Left renal cortex interstitium (tissue), 4 donors: ENCODE data around the gene TAF3. TPM values are rescaled to one million over a fixed set of nuclear protein-coding genes. Genes with fewer than 3 reads are reported as not detected.

Source experiments
- DNase-seq, 4 donors: peaks; one replicate each; pipeline ENCODE4 v3.0.0-alpha.2; 2013; ENCODE audit warnings: low read depth in 4 of 4, low spot score in 2 of 4, missing footprints in 1 of 4
- polyA plus RNA-seq, 4 donors: library from polyadenylated mRNA; unstranded; fragments of 120-200 nt; gene quantifications; one replicate each; pipeline ENCODE4 v1.2.1, GENCODE V29; 2013; ENCODE audit not compliant: insufficient read length in 4 of 4

Gene TAF3
- polyA plus RNA-seq, 4 donors = 11.2 to 12.2 (median 11.4) TPM

DNA sequence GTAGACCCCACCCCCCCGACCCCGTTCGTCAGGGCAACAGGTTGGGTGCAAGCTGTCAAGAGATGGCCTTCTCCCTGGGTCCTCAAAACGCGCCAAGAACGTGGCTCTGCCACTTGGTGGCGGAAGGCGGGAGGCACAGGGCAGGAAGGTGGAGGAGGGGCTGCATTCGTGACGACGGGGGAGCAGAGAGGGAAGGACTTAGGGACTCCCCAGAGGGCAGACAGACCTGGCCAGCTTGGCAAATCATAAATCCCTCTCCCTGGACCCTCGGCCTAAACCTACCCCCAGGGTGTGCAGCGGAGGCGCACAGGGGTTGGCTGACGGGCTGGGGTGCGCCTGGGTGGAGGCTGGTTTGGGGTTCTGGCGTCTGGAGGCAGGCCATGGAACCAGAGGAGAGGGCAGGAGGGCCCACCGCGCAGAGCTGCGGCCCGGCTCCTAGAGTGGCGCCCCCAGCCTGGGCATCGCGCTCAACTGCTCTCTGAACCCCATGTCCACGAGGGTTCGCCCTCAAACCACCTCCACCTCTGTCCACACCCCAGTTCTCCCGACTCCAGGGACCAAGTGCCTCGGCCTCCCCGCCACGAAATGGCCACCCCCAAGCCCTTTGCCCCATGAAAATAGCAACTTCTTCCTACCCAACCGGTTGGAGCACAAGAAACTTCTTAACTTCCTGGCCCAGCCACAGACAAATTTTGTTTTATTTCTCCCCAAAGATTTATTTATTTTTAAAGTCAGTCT, 225.4 kb downstream of the TAF3 start:
- no peak for DNase-seq

DNA sequence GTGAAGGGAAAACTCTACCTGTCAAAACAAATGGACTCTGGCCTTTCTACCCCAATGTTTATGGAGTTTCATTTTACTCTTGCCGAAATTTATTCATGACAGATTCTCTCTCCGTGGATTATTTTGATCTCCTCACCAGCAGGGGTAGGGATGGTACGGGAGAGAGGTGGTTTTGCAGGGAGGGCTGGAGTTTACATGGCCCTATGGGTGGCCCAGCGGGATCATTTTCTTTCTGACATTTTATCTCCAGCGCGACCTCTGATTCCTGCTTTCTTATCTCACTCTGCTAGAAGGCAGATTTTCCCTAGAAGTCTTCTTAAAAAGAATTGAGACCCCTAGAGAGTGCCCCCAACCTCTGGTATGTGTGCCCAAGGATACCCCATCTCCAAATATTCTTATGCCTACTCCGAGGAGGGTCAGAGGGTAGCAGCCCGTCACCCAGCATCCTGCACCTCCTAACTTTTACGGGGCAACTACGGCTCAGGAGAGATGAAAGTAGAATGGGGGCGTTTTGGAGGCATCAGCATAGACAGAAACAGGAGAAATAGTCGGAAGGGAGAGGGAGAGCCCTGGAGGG, 226.1 kb downstream of the TAF3 start:
- no peak for DNase-seq

GRCh38 chr10:8044908-8045725, 226.8 kb downstream of the TAF3 start:
- no peak for DNase-seq

DNA sequence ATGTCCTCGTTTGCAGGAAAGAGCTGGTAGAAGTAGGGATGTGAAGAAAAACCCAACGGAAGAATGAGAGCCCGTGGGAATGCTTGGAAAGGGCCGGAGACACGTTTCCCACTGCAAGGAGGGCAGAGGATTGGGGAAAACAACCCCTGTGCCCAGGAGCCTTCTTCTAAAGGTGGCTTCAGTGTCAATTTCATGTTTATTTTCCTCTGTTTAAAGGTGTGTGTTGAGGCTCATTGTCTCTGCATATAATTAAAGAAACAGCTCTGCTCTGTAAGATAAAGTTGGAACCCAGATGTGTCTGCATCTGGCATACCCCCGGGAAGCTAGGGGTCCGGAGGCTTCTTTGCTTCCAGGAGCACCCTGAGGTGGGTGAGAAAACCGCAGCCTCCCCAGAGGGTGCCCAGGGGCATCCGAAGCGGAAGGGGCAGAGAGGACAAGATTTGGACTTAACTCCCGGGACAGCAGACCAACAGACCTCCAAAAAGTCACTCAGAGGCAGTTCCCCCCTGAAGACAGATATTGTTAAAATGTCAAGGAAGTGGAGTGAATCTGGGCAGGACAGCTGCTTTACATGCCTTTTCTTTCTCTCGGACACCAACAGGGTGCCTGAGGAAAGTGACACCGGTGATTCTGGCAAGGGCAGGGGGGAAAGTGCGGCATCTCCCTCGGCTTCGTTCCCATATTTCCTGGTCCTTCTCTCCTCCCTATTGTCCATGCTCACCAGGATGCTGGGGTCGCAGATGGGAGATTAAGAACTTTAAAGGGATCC, 227.6 kb downstream of the TAF3 start:
- DNase-seq = no peak

DNA sequence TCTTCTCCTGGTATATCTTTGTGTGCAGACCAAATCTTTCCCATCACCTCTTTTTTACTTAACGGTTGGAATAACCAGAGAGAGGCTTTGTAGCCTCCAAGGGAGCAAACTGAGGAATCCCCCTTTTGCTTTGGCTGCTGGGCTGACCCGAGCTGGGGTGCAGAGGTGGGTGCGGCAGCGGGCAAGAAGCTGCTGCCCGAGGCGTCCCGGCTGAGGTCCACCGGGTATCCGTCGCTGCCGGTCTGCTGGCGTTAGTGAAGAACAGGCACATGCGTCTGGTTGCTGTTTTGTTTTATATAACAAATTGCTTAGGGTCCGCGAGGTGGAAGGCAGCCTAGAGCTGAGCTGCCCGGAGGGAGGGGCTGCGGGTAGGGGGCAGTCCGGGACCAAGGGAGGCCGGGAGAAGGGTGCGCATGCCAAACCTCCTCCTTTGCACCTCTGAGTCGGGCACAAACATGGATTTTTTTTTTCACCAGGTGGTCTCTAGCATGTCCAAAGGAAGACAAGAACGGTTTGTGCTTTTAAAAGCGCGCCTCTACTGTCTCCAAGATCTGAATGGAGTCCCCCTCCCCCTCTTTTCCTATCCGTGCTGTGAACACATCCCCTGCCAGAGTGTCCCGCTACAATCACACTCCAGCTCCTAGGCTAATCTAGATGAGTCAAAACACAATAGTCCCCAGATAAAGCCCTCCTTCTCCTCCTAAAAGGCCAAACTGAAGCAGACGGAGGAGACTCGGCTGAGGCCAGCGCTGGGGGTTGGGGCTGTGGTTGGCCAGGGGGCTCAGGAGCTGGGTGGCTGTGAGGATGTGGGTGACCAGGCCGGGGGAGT, 229.4 kb downstream of the TAF3 start:
- no peak for DNase-seq

- no peak for DNase-seq
Measured at GRCh38 chr10:8048281-8049008, 230.1 kb downstream of the TAF3 start.

GRCh38 chr10:8049045-8049864, 230.9 kb downstream of the TAF3 start:
- no peak for DNase-seq

DNA sequence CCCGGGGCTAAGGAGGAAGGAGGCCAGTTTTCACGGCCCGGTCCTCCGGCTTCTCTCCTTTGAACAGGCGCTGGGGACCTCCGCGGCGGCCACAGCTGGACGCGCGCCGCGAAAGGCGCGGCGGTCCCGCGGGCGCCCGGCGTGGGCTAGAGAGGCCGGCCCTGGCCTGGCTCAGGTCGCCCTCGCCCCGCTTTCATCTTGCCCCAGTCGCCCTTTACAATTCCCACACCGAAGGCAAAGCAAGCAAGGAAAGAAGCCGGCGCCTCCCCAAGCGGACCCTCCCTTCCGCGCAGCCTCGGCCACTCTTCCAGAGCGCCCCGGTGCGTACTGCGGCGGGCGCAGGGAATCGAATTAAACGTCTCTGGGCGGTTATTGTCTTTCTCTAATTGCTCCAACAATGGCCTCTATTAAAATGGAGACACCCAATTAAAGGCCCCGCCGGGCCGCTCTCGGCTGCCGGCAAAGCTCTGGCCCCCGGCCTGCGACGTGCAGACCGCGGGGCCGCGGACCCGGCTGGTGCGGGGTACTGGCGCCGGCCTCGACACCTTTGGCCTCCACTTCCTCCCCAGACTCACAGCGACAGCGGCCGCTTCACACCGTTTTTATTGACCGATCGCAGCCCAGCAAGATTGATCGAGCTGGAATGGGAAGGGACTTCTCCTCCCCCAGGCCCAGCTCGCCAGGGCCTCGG, 231.7 kb downstream of the TAF3 start:
- no peak for DNase-seq

DNA sequence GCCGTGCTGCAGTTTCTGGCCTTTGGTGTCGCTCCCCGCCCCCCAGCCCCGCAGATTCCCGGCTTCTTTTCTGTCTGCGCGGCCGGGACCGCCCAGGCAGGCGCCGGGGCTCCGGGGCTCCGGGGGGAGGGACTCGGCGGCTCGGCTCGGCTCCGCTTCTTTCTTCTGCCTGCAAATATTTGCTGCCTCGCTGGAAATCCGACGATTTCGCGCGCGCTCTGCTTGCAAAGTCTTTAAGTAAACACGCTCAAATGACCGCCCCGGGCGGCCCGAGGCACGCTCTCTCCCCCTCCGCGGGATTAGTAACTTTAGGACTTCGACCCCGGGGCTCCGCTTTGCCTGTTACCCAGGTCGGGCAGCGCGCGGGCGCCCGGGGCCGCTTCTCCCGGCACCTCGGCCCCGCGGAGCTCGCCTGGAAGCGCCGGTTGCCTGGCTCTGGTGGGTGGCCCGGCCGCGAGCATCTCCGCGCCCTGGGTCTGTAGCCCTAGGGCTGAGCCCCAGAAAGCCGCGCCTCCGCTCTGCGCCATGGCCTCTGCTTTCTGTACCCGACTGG, 232.3 kb downstream of the TAF3 start:
- no peak for DNase-seq

- no peak for DNase-seq
Measured at GRCh38 chr10:8051109-8051821, 233.0 kb downstream of the TAF3 start.

DNA sequence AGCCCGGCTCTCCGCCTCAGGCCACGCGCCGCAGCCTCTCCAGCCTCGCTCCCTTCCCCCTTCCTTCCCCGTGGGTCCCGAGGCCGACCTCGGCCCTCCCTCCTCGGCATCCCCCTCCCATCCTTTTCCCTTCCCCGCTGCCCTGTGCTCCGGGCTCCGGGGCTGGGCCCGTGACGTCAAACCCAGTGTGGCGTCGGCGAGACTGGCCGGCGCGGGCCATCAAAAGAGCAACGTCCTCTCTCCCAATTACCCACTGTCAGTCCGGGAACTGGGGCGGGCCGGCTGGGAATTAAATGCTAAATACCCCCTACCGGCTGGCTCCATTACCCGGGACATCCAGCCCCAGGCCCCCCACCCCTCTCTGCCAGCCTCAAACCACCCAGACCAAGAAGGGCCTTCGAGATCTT, 233.5 kb downstream of the TAF3 start:
- no peak for DNase-seq

- no peak for DNase-seq
Measured at GRCh38 chr10:8052341-8052955, 234.1 kb downstream of the TAF3 start.

- no peak for DNase-seq
Measured at GRCh38 chr10:8052956-8053445, 234.7 kb downstream of the TAF3 start.

GRCh38 chr10:8053446-8054243, 235.3 kb downstream of the TAF3 start:
- peak in 3 of 4 donors; percentile 72 to 79 (median 78) for DNase-seq

DNA sequence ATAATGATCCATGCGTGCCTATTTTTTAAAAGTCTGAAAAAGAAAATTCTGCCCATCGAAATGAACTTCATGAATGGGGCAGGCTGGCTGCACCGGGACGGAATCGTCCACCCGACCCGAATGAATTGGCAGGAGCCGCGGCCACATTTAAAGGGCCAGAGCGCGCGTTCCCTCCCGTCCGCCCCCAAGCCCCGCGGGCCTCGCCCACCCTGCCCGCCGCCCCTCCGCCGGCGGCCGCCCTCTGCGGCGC, 235.9 kb downstream of the TAF3 start:
- DNase-seq = no peak
